Thyroid gland (tissue), 4 donors: Measurements from ENCODE around the gene ALG11. TPM values are rescaled to one million over a fixed set of nuclear protein-coding genes. Genes with fewer than 3 reads are reported as not detected.
"Not testable (repeated sequence)": the region's sequence is repeated elsewhere in the genome, so short reads cannot be mapped to it uniquely, and the experiment has no call there.

ENCODE experiments used
- DNase-seq, 2 donors: peaks; one replicate each; pipeline ENCODE4 v3.0.0-alpha.2; 2019
- H3K27ac ChIP-seq, 3 donors: fragments of 200-600 bp; sonication (generic); 1 replicate in 2 of 3; 2 replicates in 1 of 3; pipeline ENCODE4 v1.5.1; 2016 to 2019; ENCODE audit warnings: mild to moderate bottlenecking in 1 of 3, moderate library complexity in 1 of 3
- H3K27me3 ChIP-seq: fragments of 200-600 bp; sonication (generic); one replicate; pipeline ENCODE4 v1.5.1; 2019
- H3K36me3 ChIP-seq, 2 donors: fragments of 200-600 bp; sonication (generic); one replicate each; pipeline ENCODE4 v1.5.1; 2016 to 2019
- H3K4me1 ChIP-seq, 2 donors: fragments of 200-600 bp; sonication (generic); one replicate each; pipeline ENCODE4 v1.5.1; 2017 to 2019
- H3K4me3 ChIP-seq, 3 donors: fragments of 200-600 bp; sonication (generic); replicated peaks in 1 of 3; 1 replicate in 2 of 3; 2 replicates in 1 of 3; pipeline ENCODE4 v1.5.1; 2016; ENCODE audit warnings: mild to moderate bottlenecking in 1 of 3
- H3K9me3 ChIP-seq: fragments of 200-600 bp; sonication (generic); one replicate; pipeline ENCODE4 v1.5.1; 2017
- CTCF ChIP-seq, 6 experiments: fragments of 200-600 bp in 3 of 6; fragments of 450-650 bp in 3 of 6; sonication (generic) in 3 of 6; IDR thresholded peaks; one replicate each; pipeline ENCODE4 v1.5.1; 2016 to 2019; ENCODE audit warnings: antibody characterized with exemption in 6 of 6, mild to moderate bottlenecking in 2 of 6, inconsistent platforms in 1 of 6, moderate library complexity in 1 of 6
- POLR2A ChIP-seq, 2 donors: fragments of 450-650 bp; IDR thresholded peaks; one replicate each; pipeline ENCODE4 v1.6.1; 2017; ENCODE audit warnings: antibody characterized with exemption in 2 of 2, mild to moderate bottlenecking in 2 of 2, moderate library complexity in 1 of 2
- WGBS, 2 donors: methylation state at CpG; one replicate each; pipeline ENCODE4 v1.1.5; 2017; 5-methylcytosine and 5-hydroxymethylcytosine counted together
- intact Hi-C: fragments of 100-400 bp; cut with DNase I; formaldehyde crosslinking; loops from one replicate; pipeline ENCODE4 v1.15.1; 2023
- total RNA-seq, 4 donors: library from RNA; depleted of rRNA; stranded (reverse); fragments of >200 nt; gene quantifications; one replicate each; pipeline ENCODE4 v1.2.3, GENCODE V29; 2016

ALG11 gene
- total RNA-seq, 4 donors from 2014 or later, result 23.4 to 42.1 (median 39.0) TPM

DNA sequence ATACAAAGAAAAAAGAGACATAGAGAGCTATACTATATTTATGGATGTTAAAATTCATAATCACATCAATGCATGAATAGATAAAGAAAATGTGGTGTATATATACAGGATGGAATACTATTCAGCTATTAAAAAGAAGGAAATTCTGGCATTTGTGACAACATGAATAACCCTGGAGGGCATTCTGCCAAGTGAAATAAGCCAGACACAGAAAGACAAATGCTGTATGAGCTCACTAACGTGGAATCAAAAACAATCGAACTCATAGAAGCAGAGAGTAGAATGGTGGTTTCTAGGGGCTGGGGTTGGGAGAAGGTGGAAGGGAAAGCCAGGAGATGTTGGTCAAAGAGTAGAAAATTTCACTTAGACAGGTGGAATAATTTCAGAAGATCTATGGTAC lies 36.3 kb downstream of the ALG11 start:
- H3K27ac ChIP-seq, result no peak overlapping the region
- intact Hi-C loops, result no loop called here
- 71 to 79% methylated on average over 2 of the region's 2 CpGs for WGBS, 2 donors
- H3K27me3 ChIP-seq, result no peaks in the 10 kb centered on the region
- no peak for DNase-seq
- no peaks in the 10 kb centered on the region for H3K36me3 ChIP-seq
- H3K4me3 ChIP-seq, result no peak overlapping the region
- TF ChIP-seq POLR2A (IDR thresholded peaks at IDR 0.05), result no peak
- no peak for TF ChIP-seq CTCF (IDR thresholded peaks at IDR 0.05)
- no peaks in the 10 kb centered on the region for H3K4me1 ChIP-seq
- H3K9me3 ChIP-seq, result no peaks in the 10 kb centered on the region

DNA sequence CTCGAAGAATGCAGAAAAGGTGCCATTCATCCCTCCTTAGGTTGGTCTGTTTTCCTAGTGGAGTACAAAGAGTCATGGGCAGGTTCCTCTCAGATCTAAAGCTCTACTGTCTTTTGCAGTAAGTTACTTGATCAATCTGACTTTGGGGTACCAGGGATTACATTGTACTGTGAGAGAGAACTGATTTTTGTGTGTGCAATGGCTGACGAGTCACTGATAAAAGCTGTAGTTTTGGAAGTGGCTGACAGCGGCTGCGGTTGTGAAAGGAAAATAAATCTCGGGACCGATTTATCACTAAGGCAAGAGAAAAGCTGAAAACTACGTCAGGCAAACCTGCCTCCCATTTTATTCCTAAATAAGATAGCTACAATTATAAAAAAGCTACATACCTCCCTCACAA lies 39.2 kb downstream of the ALG11 start:
- H3K4me3 ChIP-seq, result no peak overlapping the region
- H3K27me3 ChIP-seq, result no peaks in the 10 kb centered on the region
- DNase-seq, result no peak
- no peaks in the 10 kb centered on the region for H3K36me3 ChIP-seq
- TF ChIP-seq POLR2A (IDR thresholded peaks at IDR 0.05) (no peak), CTCF (IDR thresholded peaks at IDR 0.05) (no peak)
- H3K9me3 ChIP-seq, result no peaks in the 10 kb centered on the region
- intact Hi-C loops, result no loop called here
- no peaks in the 10 kb centered on the region for H3K4me1 ChIP-seq
- no peak overlapping the region for H3K27ac ChIP-seq
- 74% methylated on average over 7 of the region's 7 CpGs for WGBS, 2 donors

GRCh38 chr13:52053460-52053859 lies 41.3 kb downstream of the ALG11 start:
- H3K27me3 ChIP-seq, result no peaks in the 10 kb centered on the region
- intact Hi-C loops, result no loop called here
- TF ChIP-seq CTCF (IDR thresholded peaks at IDR 0.05), result no peak
- TF ChIP-seq POLR2A (IDR thresholded peaks at IDR 0.05), result no peak
- H3K9me3 ChIP-seq, result no peaks in the 10 kb centered on the region
- WGBS, 2 donors, result 84 to 91% methylated on average over 4 of the region's 4 CpGs
- H3K27ac ChIP-seq, result no peak overlapping the region
- H3K4me3 ChIP-seq, result no peak overlapping the region
- no peaks in the 10 kb centered on the region for H3K36me3 ChIP-seq
- DNase-seq, result no peak
- no peaks in the 10 kb centered on the region for H3K4me1 ChIP-seq

GRCh38 chr13:52061064-52061463 lies 48.9 kb downstream of the ALG11 start:
- H3K4me1 ChIP-seq, DNase-seq, H3K36me3 ChIP-seq, H3K4me3 ChIP-seq, intact Hi-C loops, H3K27ac ChIP-seq, H3K9me3 ChIP-seq, H3K27me3 ChIP-seq: not testable (repeated sequence)
- whole genome bisulfite sequencing, 2 donors, result 87 to 91% methylated on average over 3 of the region's 3 CpGs

GRCh38 chr13:52061587-52061986 lies 49.4 kb downstream of the ALG11 start:
- no peak for DNase-seq
- WGBS, 2 donors, result 46 to 54% methylated on average over 3 of the region's 3 CpGs
- Histone ChIP-seq H3K4me3 (no peak overlapping the region), H3K27me3 (no peaks in the 10 kb centered on the region), H3K27ac (no peak overlapping the region), H3K36me3 (no peaks in the 10 kb centered on the region), H3K9me3 (no peaks in the 10 kb centered on the region), H3K4me1 (no peaks in the 10 kb centered on the region)
- TF ChIP-seq CTCF (IDR thresholded peaks at IDR 0.05) (no peak), POLR2A (IDR thresholded peaks at IDR 0.05) (no peak)
- intact Hi-C loops, result no loop called here

- Histone ChIP-seq H3K36me3 (no peaks in the 10 kb centered on the region), H3K4me1 (no peaks in the 10 kb centered on the region), H3K4me3 (no peak overlapping the region), H3K27me3 (no peaks in the 10 kb centered on the region), H3K9me3 (no peaks in the 10 kb centered on the region), H3K27ac (no peak overlapping the region)
- TF ChIP-seq CTCF (IDR thresholded peaks at IDR 0.05) (no peak), POLR2A (IDR thresholded peaks at IDR 0.05) (no peak)
- DNase-seq, result no peak
- intact Hi-C loops, result no loop called here
Measured at GRCh38 chr13:52067237-52067636, 55.0 kb downstream of the ALG11 start.
